Nephron (organoid): Measurements from ENCODE around the gene KIAA0319L.

Source experiments
- H3K27ac Mint-ChIP-seq, 3 experiments: 2 replicates each; pipeline ENCODE4 v1.8.0; 2020; ENCODE audit warnings: mixed read lengths in 3 of 3, mild to moderate bottlenecking in 2 of 3, moderate library complexity in 1 of 3
- H3K27me3 Mint-ChIP-seq: 2 replicates; pipeline ENCODE4 v1.8.0; 2021; ENCODE audit warnings: low read depth, mild to moderate bottlenecking, moderate library complexity, mixed read lengths
- H3K36me3 Mint-ChIP-seq: 2 replicates; pipeline ENCODE4 v1.8.0; 2020; ENCODE audit warnings: low read depth, mixed read lengths
- H3K4me1 Mint-ChIP-seq: 2 replicates; pipeline ENCODE4 v1.8.0; 2020; ENCODE audit warnings: mixed read lengths
- H3K4me3 Mint-ChIP-seq, 3 experiments: 2 replicates each; pipeline ENCODE4 v1.8.0; 2020; ENCODE audit warnings: mild to moderate bottlenecking in 3 of 3, mixed read lengths in 3 of 3, moderate library complexity in 2 of 3
- H3K9me3 Mint-ChIP-seq: 2 replicates; pipeline ENCODE4 v1.8.0; 2020; ENCODE audit warnings: mixed read lengths
- CTCF ChIP-seq, 3 experiments: fragments of 200-600 bp; sonication (generic); IDR thresholded peaks; one replicate each; pipeline ENCODE4 v1.5.0; 2021; ENCODE audit warnings: antibody characterized with exemption in 3 of 3; ENCODE audit not compliant: unreplicated experiment in 3 of 3

The KIAA0319L gene

GRCh38 chr1:35448344-35448801, 108.8 kb downstream of the KIAA0319L start:
- Mint-ChIP-seq H3K4me1 (peaks cover 24% of the 10 kb centered on the region), H3K27ac (no peak overlapping the region), H3K9me3 (no peaks in the 10 kb centered on the region), H3K27me3 (no peaks in the 10 kb centered on the region), H3K4me3 (no peak overlapping the region), H3K36me3 (peaks cover 29% of the 10 kb centered on the region)
- no peak for TF ChIP-seq CTCF (IDR thresholded peaks at IDR 0.05; ENCODE audit: unreplicated experiment in 3 of 3)

DNA sequence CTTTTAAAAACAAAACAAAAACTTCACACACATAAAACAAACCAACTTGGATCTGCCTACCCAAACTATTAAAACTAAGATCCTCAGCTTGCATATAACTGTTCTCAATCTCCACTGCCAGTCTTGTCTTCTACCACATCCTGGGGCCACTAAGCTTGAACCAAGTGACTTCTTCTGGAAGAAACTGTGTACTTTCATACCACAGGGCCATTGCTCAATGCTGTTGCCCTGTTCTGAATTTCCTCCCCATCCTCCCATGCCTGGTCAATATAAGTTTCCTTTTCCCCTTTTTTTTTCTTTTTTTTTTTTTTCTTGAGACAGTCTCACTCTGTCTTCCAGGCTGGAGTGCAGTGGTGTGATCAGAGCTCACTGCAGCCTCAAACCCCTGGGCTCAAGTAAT, 109.9 kb downstream of the KIAA0319L start:
- Mint-ChIP-seq H3K4me1 (peaks cover 13% of the 10 kb centered on the region), H3K27me3 (no peaks in the 10 kb centered on the region), H3K9me3 (no peaks in the 10 kb centered on the region), H3K36me3 (peaks cover 29% of the 10 kb centered on the region), H3K27ac (no peak overlapping the region), H3K4me3 (no peak overlapping the region)
- TF ChIP-seq CTCF (IDR thresholded peaks at IDR 0.05; ENCODE audit: unreplicated experiment in 3 of 3): no peak

DNA sequence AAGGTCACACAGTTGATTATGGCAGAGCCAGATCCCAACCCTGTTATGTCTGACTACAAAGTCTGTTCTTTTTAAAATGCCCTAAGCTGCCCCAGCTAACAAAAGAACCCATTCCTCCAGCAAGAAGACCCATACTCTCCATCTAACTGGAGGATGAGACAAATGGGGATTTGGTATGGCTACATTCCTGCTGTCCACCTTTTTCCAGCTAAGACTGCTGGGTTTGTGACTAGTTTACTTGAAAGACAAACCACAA, 112.8 kb downstream of the KIAA0319L start:
- no peak for TF ChIP-seq CTCF (IDR thresholded peaks at IDR 0.05; ENCODE audit: unreplicated experiment in 3 of 3)
- Mint-ChIP-seq H3K27ac (no peak overlapping the region), H3K4me3 (no peak overlapping the region), H3K27me3 (no peaks in the 10 kb centered on the region), H3K4me1 (no peaks in the 10 kb centered on the region), H3K9me3 (no peaks in the 10 kb centered on the region), H3K36me3 (peaks cover 27% of the 10 kb centered on the region)

DNA sequence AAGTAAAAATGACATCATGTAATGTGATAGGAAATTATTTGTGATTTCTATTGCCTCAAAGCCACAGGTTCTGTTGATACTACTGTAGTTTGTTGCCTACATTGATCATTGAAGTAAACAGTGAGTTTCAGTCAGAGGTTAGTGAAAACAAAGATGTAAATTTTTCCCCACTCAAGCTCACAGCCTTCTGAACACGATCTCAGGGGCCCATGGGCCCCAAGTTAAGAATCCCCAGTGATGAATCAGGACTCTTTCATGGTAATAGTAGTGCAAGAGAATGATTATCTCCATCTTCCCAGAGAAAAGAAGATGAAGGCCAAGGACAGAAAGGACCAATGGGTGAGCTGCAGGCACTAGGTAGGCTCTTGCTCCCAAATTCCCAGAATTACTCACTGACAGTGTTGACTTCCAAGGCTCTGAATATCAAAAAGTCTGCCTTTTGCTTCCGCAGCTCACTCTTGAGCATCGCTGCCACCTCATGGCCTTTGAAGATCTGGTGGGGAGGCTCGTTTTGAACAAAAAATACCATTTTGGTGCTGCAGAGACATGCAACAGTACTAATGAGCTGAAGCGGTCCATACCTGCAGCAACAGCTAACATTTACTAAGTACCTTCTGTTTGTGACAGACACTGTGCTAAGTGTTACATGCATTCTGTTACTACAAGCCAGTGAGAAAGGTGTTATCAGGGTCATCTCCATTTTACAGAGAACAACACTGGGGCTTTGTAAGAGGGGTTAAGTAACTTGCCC, 113.3 kb downstream of the KIAA0319L start:
- H3K27me3 Mint-ChIP-seq: no peaks in the 10 kb centered on the region

GRCh38 chr1:35442734-35443133, 114.5 kb downstream of the KIAA0319L start:
- Mint-ChIP-seq H3K27me3 (no peaks in the 10 kb centered on the region), H3K4me1 (no peaks in the 10 kb centered on the region), H3K27ac (no peak overlapping the region), H3K36me3 (peaks cover 26% of the 10 kb centered on the region), H3K9me3 (no peaks in the 10 kb centered on the region), H3K4me3 (no peak overlapping the region)
- TF ChIP-seq CTCF (IDR thresholded peaks at IDR 0.05; ENCODE audit: unreplicated experiment in 3 of 3): no peak

More for the DNA sequence above, 113.3 kb downstream of the KIAA0319L start:
- no peak for TF ChIP-seq CTCF (IDR thresholded peaks at IDR 0.05; ENCODE audit: unreplicated experiment in 3 of 3)
- H3K36me3 Mint-ChIP-seq: peaks cover 30% of the 10 kb centered on the region
- H3K9me3 Mint-ChIP-seq: no peaks in the 10 kb centered on the region
- H3K4me1 Mint-ChIP-seq: no peaks in the 10 kb centered on the region
- H3K4me3 Mint-ChIP-seq: no peak overlapping the region
- no peak overlapping the region for H3K27ac Mint-ChIP-seq

GRCh38 chr1:35441926-35442579, 115.2 kb downstream of the KIAA0319L start:
- no peak for TF ChIP-seq CTCF (IDR thresholded peaks at IDR 0.05; ENCODE audit: unreplicated experiment in 3 of 3)
- Mint-ChIP-seq H3K4me3 (no peak overlapping the region), H3K4me1 (no peaks in the 10 kb centered on the region), H3K27me3 (no peaks in the 10 kb centered on the region), H3K27ac (no peak overlapping the region), H3K9me3 (no peaks in the 10 kb centered on the region), H3K36me3 (peaks cover 31% of the 10 kb centered on the region)
